OCI-LY1 (cell line): ENCODE results near the gene ZNF718.
"Not testable (repeated sequence)": the region's sequence is repeated elsewhere in the genome, so short reads cannot be mapped to it uniquely, and the experiment has no call there.

Experiments used
- H2AFZ ChIP-seq: fragments of 200-600 bp; sonication (generic), shearing (Covaris generic); 2 replicates; pipeline ENCODE4 v1.6.0; 2014; ENCODE audit warnings: antibody characterized with exemption, mild to moderate bottlenecking, low read length
- H3F3A ChIP-seq: fragments of 200-600 bp; sonication (generic), shearing (Covaris generic); 2 replicates; pipeline ENCODE4 v1.6.0; 2014; ENCODE audit warnings: mild to moderate bottlenecking, antibody characterized with exemption, low read length, moderate library complexity; ENCODE audit not compliant: insufficient read depth
- H3K27ac ChIP-seq: fragments of 200-600 bp; sonication (generic); 2 replicates; pipeline ENCODE4 v1.5.1; 2014; ENCODE audit warnings: low read length, mixed run types, mild to moderate bottlenecking, low read depth; ENCODE audit not compliant: poor library complexity, severe bottlenecking
- H3K27me3 ChIP-seq: fragments of 200-600 bp; sonication (generic); 2 replicates; pipeline ENCODE4 v1.6.0; 2014; ENCODE audit warnings: antibody characterized with exemption, mild to moderate bottlenecking, low read length, moderate library complexity; ENCODE audit not compliant: insufficient read depth
- H3K36me3 ChIP-seq: fragments of 200-600 bp; sonication (generic); 2 replicates; pipeline ENCODE4 v1.6.1; 2014; ENCODE audit warnings: mild to moderate bottlenecking, antibody characterized with exemption, low read length, moderate library complexity, mixed read lengths; ENCODE audit not compliant: insufficient read depth
- H3K4me1 ChIP-seq: fragments of 200-600 bp; sonication (generic); 2 replicates; pipeline ENCODE4 v1.5.1; 2014; ENCODE audit warnings: mild to moderate bottlenecking, low read length, moderate library complexity; ENCODE audit not compliant: insufficient read depth, severe bottlenecking
- H3K4me2 ChIP-seq: fragments of 200-600 bp; sonication (generic), shearing (Covaris generic); 2 replicates; pipeline ENCODE4 v1.6.1; 2014; ENCODE audit warnings: low read length
- H3K4me3 ChIP-seq: fragments of 200-600 bp; sonication (generic); 2 replicates; pipeline ENCODE4 v1.5.1; 2014; ENCODE audit warnings: low read length, low read depth, mild to moderate bottlenecking, mixed read lengths; ENCODE audit not compliant: poor library complexity, severe bottlenecking
- H3K79me2 ChIP-seq: fragments of 200-600 bp; shearing (Covaris generic); 2 replicates; pipeline ENCODE4 v1.6.1; 2016; ENCODE audit warnings: mixed run types, low read length, mixed read lengths; ENCODE audit not compliant: insufficient read depth
- H3K9ac ChIP-seq: fragments of 200-600 bp; sonication (generic), shearing (Covaris generic); 2 replicates; pipeline ENCODE4 v1.6.1; 2014; ENCODE audit warnings: mild to moderate bottlenecking, low read length, mixed read lengths
- H3K9me2 ChIP-seq: fragments of 200-600 bp; sonication (generic), shearing (Covaris generic); 2 replicates; pipeline ENCODE4 v1.6.1; 2014; ENCODE audit warnings: low read depth, mild to moderate bottlenecking, low read length, mixed read lengths
- H3K9me3 ChIP-seq: fragments of 200-600 bp; shearing (Covaris generic); 2 replicates; pipeline ENCODE4 v1.6.1; 2014; ENCODE audit warnings: low read length, mixed read lengths
- H4K20me1 ChIP-seq: fragments of 200-600 bp; sonication (generic), shearing (Covaris generic); 2 replicates; pipeline ENCODE4 v1.6.0; 2016; ENCODE audit warnings: mild to moderate bottlenecking, low read length; ENCODE audit not compliant: insufficient read depth
- CTCF ChIP-seq: fragments of 200-600 bp; sonication (generic), shearing (Covaris generic); IDR thresholded peaks from 2 replicates; pipeline ENCODE4 v1.5.1; 2017; ENCODE audit warnings: mild to moderate bottlenecking, antibody characterized with exemption, low read length, moderate library complexity, mixed read lengths
- EZH2 ChIP-seq: fragments of 200-600 bp; sonication (generic), shearing (Covaris generic); IDR thresholded peaks from 2 replicates; pipeline ENCODE4 v1.8.0; 2017; ENCODE audit warnings: borderline replicate concordance, mixed run types, mild to moderate bottlenecking, antibody characterized with exemption, low read length, moderate library complexity, mixed read lengths

ZNF718 gene

GRCh38 chr4:173666-174314 is 49.5 kb downstream of the ZNF718 start:
- H3K27me3 ChIP-seq, result no peaks in the 10 kb centered on the region
- no peaks in the 10 kb centered on the region for H3K36me3 ChIP-seq
- no peaks in the 10 kb centered on the region for H3K4me1 ChIP-seq
- no peak overlapping the region for H3K4me3 ChIP-seq
- H3K9me2 ChIP-seq, result no peaks in the 10 kb centered on the region
- no peak overlapping the region for H3K27ac ChIP-seq
- no peak overlapping the region for H3K4me2 ChIP-seq
- no peaks in the 10 kb centered on the region for H4K20me1 ChIP-seq
- no peak for TF ChIP-seq EZH2
- no peak for TF ChIP-seq CTCF
- H2AFZ ChIP-seq, result no peak overlapping the region
- no peak overlapping the region for H3K9ac ChIP-seq
- no peaks in the 10 kb centered on the region for H3K79me2 ChIP-seq
- no peaks in the 10 kb centered on the region for H3K9me3 ChIP-seq
- H3F3A ChIP-seq, result no peaks in the 10 kb centered on the region

- Histone ChIP-seq H3K9me3 (no peaks in the 10 kb centered on the region), H3K27me3 (no peaks in the 10 kb centered on the region), H3K9me2 (no peaks in the 10 kb centered on the region), H3K4me1 (no peaks in the 10 kb centered on the region), H3K36me3 (no peaks in the 10 kb centered on the region), H3F3A (no peaks in the 10 kb centered on the region), H4K20me1 (no peaks in the 10 kb centered on the region), H3K4me2 (no peak overlapping the region), H3K79me2 (no peaks in the 10 kb centered on the region), H3K4me3 (no peak overlapping the region), H2AFZ (no peak overlapping the region), H3K9ac (no peak overlapping the region), H3K27ac (no peak overlapping the region)
- no peak for TF ChIP-seq EZH2
- no peak for TF ChIP-seq CTCF
These were observed 51.7 kb downstream of the ZNF718 start for GRCh38 chr4:175986-176385.

- Histone ChIP-seq H3K9ac (no peak overlapping the region), H2AFZ (no peak overlapping the region), H3K4me3 (no peak overlapping the region), H3K4me1 (no peaks in the 10 kb centered on the region), H4K20me1 (no peaks in the 10 kb centered on the region), H3K9me3 (no peaks in the 10 kb centered on the region), H3K36me3 (no peaks in the 10 kb centered on the region), H3F3A (no peaks in the 10 kb centered on the region), H3K27ac (no peak overlapping the region), H3K4me2 (no peak overlapping the region), H3K79me2 (no peaks in the 10 kb centered on the region), H3K9me2 (no peaks in the 10 kb centered on the region), H3K27me3 (no peaks in the 10 kb centered on the region)
- no peak for TF ChIP-seq CTCF
- no peak for TF ChIP-seq EZH2
These were observed 52.7 kb downstream of the ZNF718 start for GRCh38 chr4:176995-177394.

GRCh38 chr4:182225-182624 is 57.9 kb downstream of the ZNF718 start:
- not testable (repeated sequence) for H3K4me3 ChIP-seq, H3K9me3 ChIP-seq, H4K20me1 ChIP-seq, H3F3A ChIP-seq, H2AFZ ChIP-seq, H3K79me2 ChIP-seq, H3K4me2 ChIP-seq, H3K27ac ChIP-seq, H3K9ac ChIP-seq, H3K4me1 ChIP-seq, H3K27me3 ChIP-seq, H3K36me3 ChIP-seq, H3K9me2 ChIP-seq
